Breast epithelium (tissue), 3 donors: ENCODE measurements around the gene OR8H1.

ENCODE experiments used
- POLR2A ChIP-seq: fragments of 450-650 bp; IDR thresholded peaks from one replicate; pipeline ENCODE4 v1.6.1; 2016; ENCODE audit warnings: antibody characterized with exemption, mild to moderate bottlenecking, moderate library complexity
- POLR2AphosphoS5 ChIP-seq, 3 donors: sonication (generic); formaldehyde crosslinking; IDR thresholded peaks; one replicate each; pipeline ENCODE4 v1.6.1; 2017; ENCODE audit warnings: antibody characterized with exemption in 3 of 3
- TF ChIP-seq, protein P1 (sequence below), 3 donors: fragments of 450-650 bp; IDR thresholded peaks; one replicate each; pipeline ENCODE4 v1.5.1; 2016 to 2017; ENCODE audit warnings: antibody characterized with exemption in 3 of 3, mild to moderate bottlenecking in 3 of 3, moderate library complexity in 3 of 3

DNA sequence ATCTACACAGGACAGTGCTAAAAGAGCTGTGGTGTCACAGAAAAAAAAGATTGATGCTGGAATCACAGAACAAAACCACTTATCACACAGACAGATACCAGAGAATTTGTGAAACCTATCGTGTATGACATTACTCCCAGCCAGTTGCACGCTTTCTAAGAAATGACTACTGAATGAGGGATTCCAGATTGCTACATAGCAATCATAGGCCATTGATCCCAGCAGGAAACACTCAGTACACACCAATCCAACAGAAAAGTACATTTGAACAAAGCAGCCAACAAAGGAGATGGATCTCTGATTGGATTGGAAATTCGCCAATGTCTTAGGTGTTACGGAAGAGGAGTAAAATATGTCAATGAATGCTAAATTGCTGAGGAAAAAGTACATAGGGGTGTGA, 4.8 kb upstream of the OR8H1 start:
- no peak for TF ChIP-seq POLR2AphosphoS5 (IDR thresholded peaks at IDR 0.05)
- TF ChIP-seq, protein P1, sequence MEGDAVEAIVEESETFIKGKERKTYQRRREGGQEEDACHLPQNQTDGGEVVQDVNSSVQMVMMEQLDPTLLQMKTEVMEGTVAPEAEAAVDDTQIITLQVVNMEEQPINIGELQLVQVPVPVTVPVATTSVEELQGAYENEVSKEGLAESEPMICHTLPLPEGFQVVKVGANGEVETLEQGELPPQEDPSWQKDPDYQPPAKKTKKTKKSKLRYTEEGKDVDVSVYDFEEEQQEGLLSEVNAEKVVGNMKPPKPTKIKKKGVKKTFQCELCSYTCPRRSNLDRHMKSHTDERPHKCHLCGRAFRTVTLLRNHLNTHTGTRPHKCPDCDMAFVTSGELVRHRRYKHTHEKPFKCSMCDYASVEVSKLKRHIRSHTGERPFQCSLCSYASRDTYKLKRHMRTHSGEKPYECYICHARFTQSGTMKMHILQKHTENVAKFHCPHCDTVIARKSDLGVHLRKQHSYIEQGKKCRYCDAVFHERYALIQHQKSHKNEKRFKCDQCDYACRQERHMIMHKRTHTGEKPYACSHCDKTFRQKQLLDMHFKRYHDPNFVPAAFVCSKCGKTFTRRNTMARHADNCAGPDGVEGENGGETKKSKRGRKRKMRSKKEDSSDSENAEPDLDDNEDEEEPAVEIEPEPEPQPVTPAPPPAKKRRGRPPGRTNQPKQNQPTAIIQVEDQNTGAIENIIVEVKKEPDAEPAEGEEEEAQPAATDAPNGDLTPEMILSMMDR (IDR thresholded peaks at IDR 0.05): no peak
- no peak for TF ChIP-seq POLR2A
